OCI-LY7 (cell line): ENCODE measurements around the gene RBP5.

Experiments used
- EZH2phosphoT487 ChIP-seq: fragments of 200-600 bp; sonication (generic); IDR thresholded peaks from 2 replicates; pipeline ENCODE4 v1.6.1; 2018; ENCODE audit warnings: low read depth, borderline replicate concordance, mild to moderate bottlenecking, mixed run types, antibody characterized with exemption, low read length, moderate library complexity, mixed read lengths
- TF ChIP-seq, protein P1 (sequence below): fragments of 200-600 bp; sonication (generic); conservative IDR thresholded peaks from 2 replicates; pipeline ENCODE4 v1.5.1; 2014; ENCODE audit warnings: mild to moderate bottlenecking, antibody characterized with exemption, low read length, moderate library complexity, mixed read lengths

DNA sequence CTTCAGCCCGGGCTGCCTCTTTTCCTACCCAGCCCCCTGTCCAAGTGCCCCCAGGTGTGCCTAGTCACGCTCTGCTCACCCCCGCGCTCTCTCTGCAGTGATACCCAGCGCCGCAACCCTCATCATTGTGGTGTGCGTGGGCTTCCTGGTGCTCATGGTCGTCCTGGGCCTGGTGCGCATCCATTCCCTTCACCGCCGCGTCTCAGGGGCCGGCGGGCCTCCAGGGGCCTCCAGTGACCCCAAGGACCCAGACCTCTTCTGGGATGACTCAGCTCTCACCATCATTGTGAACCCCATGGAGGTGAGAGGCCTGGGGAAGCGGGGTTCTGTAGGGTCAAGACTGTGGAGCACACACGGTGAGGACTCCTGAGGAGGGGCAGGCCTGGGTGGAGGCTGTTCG, 28.7 kb upstream of the RBP5 start:
- TF ChIP-seq, protein P1, sequence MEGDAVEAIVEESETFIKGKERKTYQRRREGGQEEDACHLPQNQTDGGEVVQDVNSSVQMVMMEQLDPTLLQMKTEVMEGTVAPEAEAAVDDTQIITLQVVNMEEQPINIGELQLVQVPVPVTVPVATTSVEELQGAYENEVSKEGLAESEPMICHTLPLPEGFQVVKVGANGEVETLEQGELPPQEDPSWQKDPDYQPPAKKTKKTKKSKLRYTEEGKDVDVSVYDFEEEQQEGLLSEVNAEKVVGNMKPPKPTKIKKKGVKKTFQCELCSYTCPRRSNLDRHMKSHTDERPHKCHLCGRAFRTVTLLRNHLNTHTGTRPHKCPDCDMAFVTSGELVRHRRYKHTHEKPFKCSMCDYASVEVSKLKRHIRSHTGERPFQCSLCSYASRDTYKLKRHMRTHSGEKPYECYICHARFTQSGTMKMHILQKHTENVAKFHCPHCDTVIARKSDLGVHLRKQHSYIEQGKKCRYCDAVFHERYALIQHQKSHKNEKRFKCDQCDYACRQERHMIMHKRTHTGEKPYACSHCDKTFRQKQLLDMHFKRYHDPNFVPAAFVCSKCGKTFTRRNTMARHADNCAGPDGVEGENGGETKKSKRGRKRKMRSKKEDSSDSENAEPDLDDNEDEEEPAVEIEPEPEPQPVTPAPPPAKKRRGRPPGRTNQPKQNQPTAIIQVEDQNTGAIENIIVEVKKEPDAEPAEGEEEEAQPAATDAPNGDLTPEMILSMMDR = no peak
- no peak for TF ChIP-seq EZH2phosphoT487
